Type B pancreatic cell (in vitro differentiated cells): ENCODE data around the gene WFDC10B. TPM values are rescaled to one million over a fixed set of nuclear protein-coding genes. Genes with fewer than 3 reads are reported as not detected.
"Not testable (repeated sequence)": the region's sequence is repeated elsewhere in the genome, so short reads cannot be mapped to it uniquely, and the experiment has no call there.

ENCODE experiments used
- DNase-seq: peaks from one replicate; pipeline ENCODE4 v3.0.0; 2021; ENCODE audit warnings: mixed read lengths; ENCODE audit not compliant: unreplicated experiment; ENCODE audit errors: extremely low spot score
- H3K27ac Mint-ChIP-seq: 2 replicates; pipeline ENCODE4 v1.8.0; 2021; ENCODE audit warnings: mild to moderate bottlenecking, mixed read lengths
- H3K27me3 Mint-ChIP-seq: 2 replicates; pipeline ENCODE4 v1.8.0; 2021; ENCODE audit warnings: mixed read lengths
- H3K36me3 Mint-ChIP-seq: 2 replicates; pipeline ENCODE4 v1.8.0; 2021; ENCODE audit warnings: mixed read lengths
- H3K4me1 Mint-ChIP-seq: one replicate; pipeline ENCODE4 v1.8.0; 2021; ENCODE audit warnings: mixed read lengths; ENCODE audit not compliant: unreplicated experiment
- H3K4me3 Mint-ChIP-seq: 2 replicates; pipeline ENCODE4 v1.8.0; 2021; ENCODE audit warnings: mild to moderate bottlenecking, mixed read lengths
- H3K9me3 Mint-ChIP-seq: 2 replicates; pipeline ENCODE4 v1.8.0; 2021; ENCODE audit warnings: mixed read lengths
- total RNA-seq: library from RNA; stranded (reverse); gene quantifications from 2 replicates; pipeline ENCODE4 v1.2.1, GENCODE V29; 2021; ENCODE audit warnings: low replicate concordance
- TF ChIP-seq, protein P1 (sequence below): fragments of 200-600 bp; sonication (generic); conservative IDR thresholded peaks from 2 replicates; pipeline ENCODE4 v1.5.0; 2021; ENCODE audit warnings: antibody characterized with exemption, mild to moderate bottlenecking

Gene WFDC10B
- total RNA-seq, 1 donor from 2014 or later: not detected

DNA sequence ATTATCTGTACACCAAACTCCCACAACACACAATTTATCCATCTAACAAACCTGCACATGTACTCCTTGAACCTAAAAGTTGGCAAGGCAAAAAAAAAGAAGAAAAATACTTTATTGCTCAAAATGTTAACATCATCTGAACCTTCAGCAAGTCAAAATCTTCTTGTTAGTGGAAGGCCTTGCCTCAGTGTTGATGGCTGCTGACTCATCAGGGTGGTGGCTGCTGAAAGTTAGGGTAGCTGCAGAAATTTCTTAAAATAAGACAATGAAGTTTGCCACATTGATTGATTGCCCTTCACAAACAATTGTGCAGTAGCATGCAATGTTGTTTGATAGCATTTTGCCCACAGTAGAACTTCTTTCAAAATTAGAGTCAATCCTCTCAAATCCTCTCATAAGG, 32.1 kb downstream of the WFDC10B start:
- TF ChIP-seq, protein P1, sequence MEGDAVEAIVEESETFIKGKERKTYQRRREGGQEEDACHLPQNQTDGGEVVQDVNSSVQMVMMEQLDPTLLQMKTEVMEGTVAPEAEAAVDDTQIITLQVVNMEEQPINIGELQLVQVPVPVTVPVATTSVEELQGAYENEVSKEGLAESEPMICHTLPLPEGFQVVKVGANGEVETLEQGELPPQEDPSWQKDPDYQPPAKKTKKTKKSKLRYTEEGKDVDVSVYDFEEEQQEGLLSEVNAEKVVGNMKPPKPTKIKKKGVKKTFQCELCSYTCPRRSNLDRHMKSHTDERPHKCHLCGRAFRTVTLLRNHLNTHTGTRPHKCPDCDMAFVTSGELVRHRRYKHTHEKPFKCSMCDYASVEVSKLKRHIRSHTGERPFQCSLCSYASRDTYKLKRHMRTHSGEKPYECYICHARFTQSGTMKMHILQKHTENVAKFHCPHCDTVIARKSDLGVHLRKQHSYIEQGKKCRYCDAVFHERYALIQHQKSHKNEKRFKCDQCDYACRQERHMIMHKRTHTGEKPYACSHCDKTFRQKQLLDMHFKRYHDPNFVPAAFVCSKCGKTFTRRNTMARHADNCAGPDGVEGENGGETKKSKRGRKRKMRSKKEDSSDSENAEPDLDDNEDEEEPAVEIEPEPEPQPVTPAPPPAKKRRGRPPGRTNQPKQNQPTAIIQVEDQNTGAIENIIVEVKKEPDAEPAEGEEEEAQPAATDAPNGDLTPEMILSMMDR: no peak
- no peak overlapping the region for H3K4me3 Mint-ChIP-seq
- no peaks in the 10 kb centered on the region for H3K4me1 Mint-ChIP-seq
- no peak for DNase-seq
- H3K36me3 Mint-ChIP-seq: no peaks in the 10 kb centered on the region
- H3K27ac Mint-ChIP-seq: no peak overlapping the region
- peaks cover 26% of the 10 kb centered on the region for H3K27me3 Mint-ChIP-seq
- peaks cover 5% of the 10 kb centered on the region for H3K9me3 Mint-ChIP-seq

DNA sequence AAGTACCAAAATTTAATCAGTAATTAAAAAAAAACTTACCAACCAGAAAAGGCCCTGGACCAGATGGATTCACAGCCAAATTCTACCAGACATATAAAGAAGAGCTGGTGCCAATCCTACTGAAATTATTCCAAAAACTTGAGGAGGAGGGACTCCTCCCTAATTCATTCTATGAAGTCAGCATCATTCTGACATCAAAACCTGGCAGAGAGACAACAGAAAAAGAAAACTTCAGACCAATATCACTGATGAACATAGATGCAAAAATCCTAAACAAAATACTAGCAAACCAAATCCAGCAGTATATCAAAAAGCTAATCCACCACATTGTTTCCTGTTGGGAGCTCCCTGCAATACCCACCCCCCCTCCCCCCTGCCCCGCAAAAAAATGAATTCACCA, 34.7 kb downstream of the WFDC10B start, which contains the start of gene WFDC11:
WFDC11 (minus strand) TSS at position 101 of the 400 bp plus-strand sequence. CDS start 19,639 bp downstream, outside the sequence.
- Mint-ChIP-seq H3K9me3 (peaks cover 5% of the 10 kb centered on the region), H3K27me3 (peaks cover 23% of the 10 kb centered on the region), H3K27ac (no peak within 1 kb of the TSS), H3K4me3 (no peak within 1 kb of the TSS), H3K4me1 (no peaks in the 10 kb centered on the region), H3K36me3 (no peaks in the 10 kb centered on the region)
- DNase-seq: no peak
- TF ChIP-seq, protein P1: no peak

DNA sequence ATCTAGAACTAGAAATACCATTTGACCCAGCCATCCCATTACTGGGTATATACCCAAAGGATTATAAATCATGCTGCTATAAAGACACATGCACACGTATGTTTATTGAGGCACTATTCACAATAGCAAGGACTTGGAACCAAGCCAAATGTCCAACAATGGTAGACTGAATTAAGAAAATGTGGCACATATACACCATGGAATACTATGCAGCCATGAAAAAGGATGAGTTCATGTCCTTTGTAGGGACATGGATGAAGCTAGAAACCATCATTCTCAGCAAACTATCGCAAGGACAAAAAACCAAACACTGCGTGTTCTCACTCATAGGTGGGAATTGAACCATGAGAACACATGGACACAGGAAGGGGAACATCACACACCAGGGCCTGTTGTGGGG, 47.8 kb downstream of the WFDC10B start:
- not testable (repeated sequence) for H3K9me3 Mint-ChIP-seq, DNase-seq, H3K4me1 Mint-ChIP-seq, H3K4me3 Mint-ChIP-seq, H3K27ac Mint-ChIP-seq, H3K36me3 Mint-ChIP-seq
- peaks cover 14% of the 10 kb centered on the region for H3K27me3 Mint-ChIP-seq

DNA sequence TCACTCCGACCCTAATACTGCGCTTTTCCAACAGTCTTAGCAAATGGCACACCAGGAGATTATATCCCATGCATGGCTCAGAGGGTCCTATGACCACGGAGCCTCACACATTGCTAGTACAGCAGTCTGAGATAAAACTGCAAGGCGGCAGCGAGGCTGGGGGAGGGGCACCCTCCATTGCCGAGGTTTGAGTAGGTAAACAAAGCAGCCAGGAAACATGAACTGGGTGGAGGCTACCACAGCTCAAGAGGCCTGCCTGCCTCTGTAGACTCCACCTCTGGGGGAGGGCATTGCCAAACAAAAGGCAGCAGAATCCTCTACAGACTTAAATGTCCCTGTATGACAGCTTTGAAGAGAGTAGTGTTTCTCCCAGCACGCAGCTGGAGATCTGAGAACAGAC, 53.1 kb downstream of the WFDC10B start:
- H3K4me1 Mint-ChIP-seq, H3K36me3 Mint-ChIP-seq, H3K27ac Mint-ChIP-seq, DNase-seq, H3K9me3 Mint-ChIP-seq, H3K4me3 Mint-ChIP-seq: not testable (repeated sequence)
- H3K27me3 Mint-ChIP-seq: peaks cover 14% of the 10 kb centered on the region

DNA sequence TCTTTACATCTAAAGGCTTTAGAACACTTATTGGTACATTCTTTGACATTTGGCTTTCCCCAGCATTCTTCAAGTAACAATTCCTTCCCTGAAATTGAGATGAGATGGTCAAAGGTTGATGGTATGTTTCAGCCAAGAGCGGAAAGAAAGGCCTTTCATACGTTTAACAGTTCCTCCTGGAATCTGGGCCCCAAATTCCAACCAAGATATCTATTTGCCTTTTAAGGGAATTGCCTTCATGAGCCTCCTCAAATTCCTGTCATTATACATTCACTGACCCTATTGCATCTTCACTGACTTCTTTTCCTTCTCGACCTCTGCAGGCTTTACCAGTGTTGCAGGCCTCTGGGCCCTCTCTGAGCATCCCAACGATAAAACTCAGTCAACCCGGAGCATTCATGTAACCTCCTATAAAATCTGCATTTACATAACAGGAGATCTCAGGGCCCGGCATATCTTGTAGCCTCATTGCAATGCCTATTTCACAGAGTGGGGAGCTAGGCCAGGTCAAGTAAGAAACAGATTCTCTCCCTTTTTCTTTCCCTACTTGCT, 55.4 kb downstream of the WFDC10B start:
- H3K9me3 Mint-ChIP-seq: no peaks in the 10 kb centered on the region
- no peaks in the 10 kb centered on the region for H3K4me1 Mint-ChIP-seq
- no peak for DNase-seq
- H3K27ac Mint-ChIP-seq: no peak overlapping the region
- peaks cover 7% of the 10 kb centered on the region for H3K27me3 Mint-ChIP-seq
- TF ChIP-seq, protein P1: no peak
- H3K4me3 Mint-ChIP-seq: no peak overlapping the region
- H3K36me3 Mint-ChIP-seq: no peaks in the 10 kb centered on the region

DNA sequence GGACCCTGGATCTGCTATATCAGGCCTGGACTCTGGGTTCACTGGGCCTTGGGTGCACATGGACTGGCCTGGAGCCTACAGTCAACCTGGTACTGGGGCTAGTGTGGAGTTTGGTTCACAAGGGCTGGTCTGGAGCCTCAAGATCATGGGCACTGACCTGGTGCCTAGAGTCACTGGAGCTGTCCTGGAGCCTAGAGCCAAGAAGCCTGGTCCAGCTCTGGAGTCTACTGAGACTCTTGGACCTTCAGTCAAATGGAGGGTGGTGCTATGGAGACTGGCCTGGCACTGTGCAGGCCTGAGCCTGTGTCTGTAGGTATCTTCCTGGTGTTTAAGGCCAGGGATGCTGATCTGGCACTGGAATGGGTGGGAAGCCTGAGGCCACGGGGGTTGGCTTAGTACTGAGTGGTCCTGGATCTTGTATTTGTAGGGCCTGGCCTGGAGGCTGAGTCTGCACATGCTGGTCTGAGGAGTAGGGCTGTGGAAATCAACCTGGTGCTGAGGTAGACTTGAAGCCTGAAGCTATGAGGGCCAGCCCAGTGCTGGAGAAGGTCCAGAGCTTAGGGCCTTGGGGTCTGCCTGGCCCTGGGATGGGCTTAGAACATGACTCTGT, 57.3 kb downstream of the WFDC10B start:
- H3K27ac Mint-ChIP-seq: no peak overlapping the region
- H3K4me3 Mint-ChIP-seq: no peak overlapping the region
- H3K27me3 Mint-ChIP-seq: peaks cover 1% of the 10 kb centered on the region
- H3K4me1 Mint-ChIP-seq: no peaks in the 10 kb centered on the region
- no peaks in the 10 kb centered on the region for H3K36me3 Mint-ChIP-seq
- DNase-seq: no peak
- TF ChIP-seq, protein P1: no peak
- H3K9me3 Mint-ChIP-seq: no peaks in the 10 kb centered on the region
